ENCODE measurements around the gene PCDHA12.
"Not testable (repeated sequence)": the region's sequence is repeated elsewhere in the genome, so short reads cannot be mapped to it uniquely, and the experiment has no call there.

PCDHA12 gene

GRCh38 chr5:140875085-140876065, at the start of gene PCDHA12:
Gene PCDHA12, plus strand, starts transcription at chr5:140875308. Its CDS starts 165 bp downstream, at chr5:140875473.
- DNase-seq (ENCODE audit: low read depth in 4 of 4, low spot score in 1 of 4) = no peak

- DNase-seq (ENCODE audit: low read depth in 4 of 4, low spot score in 1 of 4) = no peak
These were observed 47.3 kb upstream of the PCDHA12 start, which contains the start of gene PCDHA6 for GRCh38 chr5:140827704-140828361. Gene PCDHA6, plus strand, starts transcription at chr5:140827960. Its CDS starts 132 bp downstream, at chr5:140828092.

GRCh38 chr5:140828362-140828737, 46.8 kb upstream of the PCDHA12 start:
- no peak for DNase-seq (ENCODE audit: low read depth in 4 of 4, low spot score in 1 of 4)

- not testable (repeated sequence) for DNase-seq (ENCODE audit: low read depth in 4 of 4, low spot score in 1 of 4)
These were observed 45.3 kb upstream of the PCDHA12 start for GRCh38 chr5:140829511-140830501.

- DNase-seq (ENCODE audit: low read depth in 4 of 4, low spot score in 1 of 4) = no peak
These were observed 41.1 kb upstream of the PCDHA12 start, which contains the start of gene PCDHA7 for GRCh38 chr5:140833993-140834392. Gene PCDHA7, plus strand, starts transcription at chr5:140834269. Its CDS starts 115 bp downstream, at chr5:140834384.

GRCh38 chr5:140834439-140835008, 40.6 kb upstream of the PCDHA12 start:
- DNase-seq (ENCODE audit: low read depth in 4 of 4, low spot score in 1 of 4) = not testable (repeated sequence)

- no peak for DNase-seq (ENCODE audit: low read depth in 4 of 4, low spot score in 1 of 4)
These were observed 39.2 kb upstream of the PCDHA12 start for GRCh38 chr5:140835622-140836510.

- no peak for DNase-seq (ENCODE audit: low read depth in 4 of 4, low spot score in 1 of 4)
These were observed 33.8 kb upstream of the PCDHA12 start, which contains the start of gene PCDHA8 for GRCh38 chr5:140840978-140841962. Gene PCDHA8, plus strand, starts transcription at chr5:140841187. Its CDS starts 135 bp downstream, at chr5:140841322.

GRCh38 chr5:140842798-140843733, 32.0 kb upstream of the PCDHA12 start:
- DNase-seq (ENCODE audit: low read depth in 4 of 4, low spot score in 1 of 4) = no peak

- not testable (repeated sequence) for DNase-seq (ENCODE audit: low read depth in 4 of 4, low spot score in 1 of 4)
These were observed 26.7 kb upstream of the PCDHA12 start, which contains the start of gene PCDHA9 for GRCh38 chr5:140848139-140849102. Gene PCDHA9, plus strand, starts transcription at chr5:140848382. Its CDS starts 114 bp downstream, at chr5:140848496.

- not testable (repeated sequence) for DNase-seq (ENCODE audit: low read depth in 4 of 4, low spot score in 1 of 4)
These were observed 25.1 kb upstream of the PCDHA12 start for GRCh38 chr5:140849831-140850634.

- no peak for DNase-seq (ENCODE audit: low read depth in 4 of 4, low spot score in 1 of 4)
These were observed 19.1 kb upstream of the PCDHA12 start, which contains the start of gene PCDHA10 for GRCh38 chr5:140855772-140856674. Gene PCDHA10, plus strand, starts transcription at chr5:140855897. Its CDS starts 152 bp downstream, at chr5:140856049.

- DNase-seq (ENCODE audit: low read depth in 4 of 4, low spot score in 1 of 4) = no peak
These were observed 17.7 kb upstream of the PCDHA12 start for GRCh38 chr5:140857177-140857986.

All from stimulated activated CD4-positive, alpha-beta T cell treated with anti-CD3 and anti-CD28 coated beads, Interleukin-1b, Interleukin-23, amount 100 ng/mL, for 24 hours (primary cell).